ENCODE data around the gene ZNF418.
"Not testable (repeated sequence)": the region's sequence is repeated elsewhere in the genome, so short reads cannot be mapped to it uniquely, and the experiment has no call there.

ZNF418 gene

GRCh38 chr19:57941593-57941992 lies 6.4 kb upstream of the ZNF418 start:
- no peak overlapping the region for H3K27ac ChIP-seq (ENCODE audit: low read length)
- no peak overlapping the region for H3K9ac ChIP-seq (ENCODE audit: low read depth, low read length)
- H3K27me3 ChIP-seq (ENCODE audit: insufficient read depth, low read length): no peaks in the 10 kb centered on the region
- H3K4me1 ChIP-seq (ENCODE audit: insufficient read depth, low read length): peaks cover 4% of the 10 kb centered on the region
- peaks cover 15% of the 10 kb centered on the region for H3K9me3 ChIP-seq (ENCODE audit: insufficient read depth, low read depth, low read length)
- H3K36me3 ChIP-seq (ENCODE audit: insufficient read depth, low read depth, low read length): peaks cover 34% of the 10 kb centered on the region
- no peak overlapping the region for H3K4me3 ChIP-seq (ENCODE audit: low read length)

GRCh38 chr19:57935731-57936130 lies 529 bp upstream of the ZNF418 start:
- Histone ChIP-seq H3K9ac (ENCODE audit: low read depth, low read length) (0 out of 2 replicates have a peak overlapping the region, but pooled peaks have one; percentile 16), H3K27ac (ENCODE audit: low read length) (no peak overlapping the region), H3K4me1 (ENCODE audit: insufficient read depth, low read length) (no peaks in the 10 kb centered on the region), H3K9me3 (ENCODE audit: insufficient read depth, low read depth, low read length) (peaks cover 18% of the 10 kb centered on the region), H3K36me3 (ENCODE audit: insufficient read depth, low read depth, low read length) (peaks cover 29% of the 10 kb centered on the region), H3K4me3 (ENCODE audit: low read length) (peak overlapping the region; percentile 84; the same call in 1 of the 2 replicates), H3K27me3 (ENCODE audit: insufficient read depth, low read length) (no peaks in the 10 kb centered on the region)

GRCh38 chr19:57927587-57927986 lies 7.6 kb downstream of the ZNF418 start:
- H3K27me3 ChIP-seq (ENCODE audit: insufficient read depth, low read length): no peaks in the 10 kb centered on the region
- H3K4me3 ChIP-seq (ENCODE audit: low read length): peak overlapping the region; percentile 14; the same call in 1 of the 2 replicates
- H3K9ac ChIP-seq (ENCODE audit: low read depth, low read length): no peak overlapping the region
- H3K4me1 ChIP-seq (ENCODE audit: insufficient read depth, low read length): no peaks in the 10 kb centered on the region
- no peak overlapping the region for H3K27ac ChIP-seq (ENCODE audit: low read length)
- H3K9me3 ChIP-seq (ENCODE audit: insufficient read depth, low read depth, low read length): peaks cover 65% of the 10 kb centered on the region
- peaks cover 83% of the 10 kb centered on the region for H3K36me3 ChIP-seq (ENCODE audit: insufficient read depth, low read depth, low read length)

GRCh38 chr19:57916168-57916995 lies 18.8 kb downstream of the ZNF418 start, which contains the start of gene ZNF417:
ZNF417 (minus strand) TSS chr19:57916592; CDS start chr19:57916411, 181 bp downstream.
- Histone ChIP-seq H3K36me3 (ENCODE audit: insufficient read depth, low read depth, low read length) (peaks cover 57% of the 10 kb centered on the region), H3K4me3 (ENCODE audit: low read length) (peak within 1 kb of the TSS; percentile 99), H3K9ac (ENCODE audit: low read depth, low read length) (peak within 1 kb of the TSS; percentile 93)
- H3K27me3 ChIP-seq (ENCODE audit: insufficient read depth, low read length); H3K27ac ChIP-seq (ENCODE audit: low read length); H3K4me1 ChIP-seq (ENCODE audit: insufficient read depth, low read length); H3K9me3 ChIP-seq (ENCODE audit: insufficient read depth, low read depth, low read length): not testable (repeated sequence)

GRCh38 chr19:57914531-57914930 lies 20.7 kb downstream of the ZNF418 start:
- Histone ChIP-seq H3K36me3 (ENCODE audit: insufficient read depth, low read depth, low read length) (peaks cover 48% of the 10 kb centered on the region), H3K9ac (ENCODE audit: low read depth, low read length) (no peak overlapping the region), H3K4me1 (ENCODE audit: insufficient read depth, low read length) (peaks cover 8% of the 10 kb centered on the region; the same call in 1 of the 2 replicates)

GRCh38 chr19:57907394-57907793 lies 27.8 kb downstream of the ZNF418 start:
- Histone ChIP-seq H3K9ac (ENCODE audit: low read depth, low read length) (no peak overlapping the region), H3K9me3 (ENCODE audit: insufficient read depth, low read depth, low read length) (no peaks in the 10 kb centered on the region), H3K36me3 (ENCODE audit: insufficient read depth, low read depth, low read length) (peaks cover 42% of the 10 kb centered on the region), H3K27ac (ENCODE audit: low read length) (no peak overlapping the region), H3K4me3 (ENCODE audit: low read length) (no peak overlapping the region), H3K27me3 (ENCODE audit: insufficient read depth, low read length) (no peaks in the 10 kb centered on the region), H3K4me1 (ENCODE audit: insufficient read depth, low read length) (no peaks in the 10 kb centered on the region)

More at GRCh38 chr19:57914531-57914930, 20.7 kb downstream of the ZNF418 start:
- H3K4me3 ChIP-seq (ENCODE audit: low read length): no peak overlapping the region
- no peak overlapping the region for H3K27ac ChIP-seq (ENCODE audit: low read length)
- no peaks in the 10 kb centered on the region for H3K9me3 ChIP-seq (ENCODE audit: insufficient read depth, low read depth, low read length)
- no peaks in the 10 kb centered on the region for H3K27me3 ChIP-seq (ENCODE audit: insufficient read depth, low read length)

GRCh38 chr19:57905258-57905657 lies 29.9 kb downstream of the ZNF418 start:
- H3K27ac ChIP-seq (ENCODE audit: low read length): no peak overlapping the region
- no peak overlapping the region for H3K9ac ChIP-seq (ENCODE audit: low read depth, low read length)
- H3K27me3 ChIP-seq (ENCODE audit: insufficient read depth, low read length): no peaks in the 10 kb centered on the region
- no peaks in the 10 kb centered on the region for H3K4me1 ChIP-seq (ENCODE audit: insufficient read depth, low read length)
- H3K4me3 ChIP-seq (ENCODE audit: low read length): no peak overlapping the region
- H3K36me3 ChIP-seq (ENCODE audit: insufficient read depth, low read depth, low read length): peaks cover 24% of the 10 kb centered on the region
- no peaks in the 10 kb centered on the region for H3K9me3 ChIP-seq (ENCODE audit: insufficient read depth, low read depth, low read length)

- Histone ChIP-seq H3K36me3 (ENCODE audit: insufficient read depth, low read depth, low read length) (peaks cover 18% of the 10 kb centered on the region), H3K4me3 (ENCODE audit: low read length) (no peak overlapping the region), H3K9ac (ENCODE audit: low read depth, low read length) (no peak overlapping the region), H3K27me3 (ENCODE audit: insufficient read depth, low read length) (no peaks in the 10 kb centered on the region), H3K4me1 (ENCODE audit: insufficient read depth, low read length) (no peaks in the 10 kb centered on the region), H3K27ac (ENCODE audit: low read length) (no peak overlapping the region), H3K9me3 (ENCODE audit: insufficient read depth, low read depth, low read length) (no peaks in the 10 kb centered on the region)
Measured at GRCh38 chr19:57903618-57904184, 31.5 kb downstream of the ZNF418 start.

GRCh38 chr19:57900311-57900710 lies 34.9 kb downstream of the ZNF418 start:
- H3K9ac ChIP-seq (ENCODE audit: low read depth, low read length): no peak overlapping the region
- H3K27me3 ChIP-seq (ENCODE audit: insufficient read depth, low read length): no peaks in the 10 kb centered on the region
- no peak overlapping the region for H3K4me3 ChIP-seq (ENCODE audit: low read length)
- no peaks in the 10 kb centered on the region for H3K9me3 ChIP-seq (ENCODE audit: insufficient read depth, low read depth, low read length)
- H3K4me1 ChIP-seq (ENCODE audit: insufficient read depth, low read length): no peaks in the 10 kb centered on the region
- H3K27ac ChIP-seq (ENCODE audit: low read length): no peak overlapping the region
- no peaks in the 10 kb centered on the region for H3K36me3 ChIP-seq (ENCODE audit: insufficient read depth, low read depth, low read length)

- not testable (repeated sequence) for H3K36me3 ChIP-seq (ENCODE audit: insufficient read depth, low read depth, low read length); H3K27me3 ChIP-seq (ENCODE audit: insufficient read depth, low read length); H3K9me3 ChIP-seq (ENCODE audit: insufficient read depth, low read depth, low read length); H3K4me1 ChIP-seq (ENCODE audit: insufficient read depth, low read length); H3K4me3 ChIP-seq (ENCODE audit: low read length); H3K9ac ChIP-seq (ENCODE audit: low read depth, low read length); H3K27ac ChIP-seq (ENCODE audit: low read length)
Measured at GRCh38 chr19:57890706-57891105, 44.5 kb downstream of the ZNF418 start.

GRCh38 chr19:57888560-57889231 lies 46.5 kb downstream of the ZNF418 start, which contains the start of gene ZNF814:
ZNF814 (minus strand) TSS chr19:57889037; CDS start chr19:57888802, 235 bp downstream.
- no peaks in the 10 kb centered on the region for H3K9me3 ChIP-seq (ENCODE audit: insufficient read depth, low read depth, low read length)
- H3K27ac ChIP-seq (ENCODE audit: low read length): peak within 1 kb of the TSS; percentile 59
- peak within 1 kb of the TSS; percentile 99 for H3K9ac ChIP-seq (ENCODE audit: low read depth, low read length)

More at GRCh38 chr19:57888560-57889231, 46.5 kb downstream of the ZNF418 start, which contains the start of gene ZNF814:
- no peaks in the 10 kb centered on the region for H3K27me3 ChIP-seq (ENCODE audit: insufficient read depth, low read length)
- peaks cover 27% of the 10 kb centered on the region for H3K36me3 ChIP-seq (ENCODE audit: insufficient read depth, low read depth, low read length)
- peak within 1 kb of the TSS; percentile 97 for H3K4me3 ChIP-seq (ENCODE audit: low read length)
- peaks cover 16% of the 10 kb centered on the region; the same call in 1 of the 2 replicates for H3K4me1 ChIP-seq (ENCODE audit: insufficient read depth, low read length)
